ENCODE data around the gene CEP128.

CEP128 gene

GRCh38 chr14:80518173-80518572 is 423.4 kb downstream of the CEP128 start:
- in situ Hi-C loops (cut with MboI; ENCODE audit: low sequenced_read_pairs, unreplicated experiment) = no loop called here
- no peak for DNase-seq (ENCODE audit: low spot score)
- TF ChIP-seq CTCF (IDR thresholded peaks at IDR 0.05; ENCODE audit: borderline replicate concordance, control extremely low read depth, extremely low read depth, insufficient read depth, missing control alignments) = no peak

- TF ChIP-seq CTCF (IDR thresholded peaks at IDR 0.05; ENCODE audit: borderline replicate concordance, control extremely low read depth, extremely low read depth, insufficient read depth, missing control alignments) = no peak
Measured at GRCh38 chr14:80507292-80507869, 434.2 kb downstream of the CEP128 start.

GRCh38 chr14:80504781-80505180 is 436.8 kb downstream of the CEP128 start:
- TF ChIP-seq CTCF (IDR thresholded peaks at IDR 0.05; ENCODE audit: borderline replicate concordance, control extremely low read depth, extremely low read depth, insufficient read depth, missing control alignments) = no peak
- in situ Hi-C loops (cut with MboI; ENCODE audit: low sequenced_read_pairs, unreplicated experiment) = no loop called here
- DNase-seq (ENCODE audit: low spot score) = no peak

More at GRCh38 chr14:80507292-80507869, 434.2 kb downstream of the CEP128 start:
- no peak for DNase-seq (ENCODE audit: low spot score)
- in situ Hi-C loops (cut with MboI; ENCODE audit: low sequenced_read_pairs, unreplicated experiment) = no loop called here

- in situ Hi-C loops (cut with MboI; ENCODE audit: low sequenced_read_pairs, unreplicated experiment) = no loop called here
- no peak for TF ChIP-seq CTCF (IDR thresholded peaks at IDR 0.05; ENCODE audit: borderline replicate concordance, control extremely low read depth, extremely low read depth, insufficient read depth, missing control alignments)
- no peak for DNase-seq (ENCODE audit: low spot score)
Measured at GRCh38 chr14:80498533-80498932, 443.0 kb downstream of the CEP128 start.

GRCh38 chr14:80496090-80496489 is 445.4 kb downstream of the CEP128 start:
- in situ Hi-C loops (cut with MboI; ENCODE audit: low sequenced_read_pairs, unreplicated experiment) = no loop called here
- DNase-seq (ENCODE audit: low spot score) = no peak

GRCh38 chr14:80494769-80495168 is 446.8 kb downstream of the CEP128 start:
- no peak for DNase-seq (ENCODE audit: low spot score)
- in situ Hi-C loops (cut with MboI; ENCODE audit: low sequenced_read_pairs, unreplicated experiment) = no loop called here
- TF ChIP-seq CTCF (IDR thresholded peaks at IDR 0.05; ENCODE audit: borderline replicate concordance, control extremely low read depth, extremely low read depth, insufficient read depth, missing control alignments) = no peak

More at GRCh38 chr14:80496090-80496489, 445.4 kb downstream of the CEP128 start:
- no peak for TF ChIP-seq CTCF (IDR thresholded peaks at IDR 0.05; ENCODE audit: borderline replicate concordance, control extremely low read depth, extremely low read depth, insufficient read depth, missing control alignments)
